Measurements from ENCODE around the gene COL5A2.

COL5A2 gene

DNA sequence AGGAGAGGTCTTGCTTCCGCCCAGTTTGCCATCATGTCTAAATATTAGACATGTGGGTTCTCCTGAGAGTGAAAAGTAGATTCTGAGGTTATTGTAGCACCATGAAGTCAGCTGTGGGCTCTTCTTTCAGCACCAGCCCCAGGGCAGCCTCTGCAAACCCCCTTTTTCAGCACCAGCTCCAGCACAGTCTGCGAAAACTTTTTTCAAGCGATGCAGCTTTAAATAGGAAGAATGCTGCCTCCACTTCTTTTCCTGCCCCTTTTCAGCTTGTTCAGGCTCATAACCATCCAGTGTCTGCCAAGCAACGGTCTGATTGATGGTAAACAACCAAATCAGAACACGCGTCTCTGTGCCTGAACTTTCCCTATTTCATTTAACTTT lies at the start of gene COL5A2:
Gene COL5A2 (minus strand): TSS at position 192 of the 381 bp plus-strand sequence. CDS start 157 bp downstream, at position 35.
- no peaks in the 10 kb centered on the region for H3K36me3 ChIP-seq (replicated peaks)
- no peaks in the 10 kb centered on the region for H3K27me3 ChIP-seq (replicated peaks)
- TF ChIP-seq, protein P1, sequence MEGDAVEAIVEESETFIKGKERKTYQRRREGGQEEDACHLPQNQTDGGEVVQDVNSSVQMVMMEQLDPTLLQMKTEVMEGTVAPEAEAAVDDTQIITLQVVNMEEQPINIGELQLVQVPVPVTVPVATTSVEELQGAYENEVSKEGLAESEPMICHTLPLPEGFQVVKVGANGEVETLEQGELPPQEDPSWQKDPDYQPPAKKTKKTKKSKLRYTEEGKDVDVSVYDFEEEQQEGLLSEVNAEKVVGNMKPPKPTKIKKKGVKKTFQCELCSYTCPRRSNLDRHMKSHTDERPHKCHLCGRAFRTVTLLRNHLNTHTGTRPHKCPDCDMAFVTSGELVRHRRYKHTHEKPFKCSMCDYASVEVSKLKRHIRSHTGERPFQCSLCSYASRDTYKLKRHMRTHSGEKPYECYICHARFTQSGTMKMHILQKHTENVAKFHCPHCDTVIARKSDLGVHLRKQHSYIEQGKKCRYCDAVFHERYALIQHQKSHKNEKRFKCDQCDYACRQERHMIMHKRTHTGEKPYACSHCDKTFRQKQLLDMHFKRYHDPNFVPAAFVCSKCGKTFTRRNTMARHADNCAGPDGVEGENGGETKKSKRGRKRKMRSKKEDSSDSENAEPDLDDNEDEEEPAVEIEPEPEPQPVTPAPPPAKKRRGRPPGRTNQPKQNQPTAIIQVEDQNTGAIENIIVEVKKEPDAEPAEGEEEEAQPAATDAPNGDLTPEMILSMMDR (IDR thresholded peaks at IDR 0.05; ENCODE audit: low read depth, low read length, missing control alignments), result no peak
- H3K4me3 ChIP-seq (ENCODE audit: low read depth, low read length), result peak within 1 kb of the TSS; percentile 88
- DNase-seq, result peak; percentile 94
- in situ Hi-C loops (cut with HindIII; ENCODE audit: low pct_ligation_motif_present, low sequenced_read_pairs), result no loop called here
- H3K27ac ChIP-seq, result peak within 1 kb of the TSS; percentile 73

DNA sequence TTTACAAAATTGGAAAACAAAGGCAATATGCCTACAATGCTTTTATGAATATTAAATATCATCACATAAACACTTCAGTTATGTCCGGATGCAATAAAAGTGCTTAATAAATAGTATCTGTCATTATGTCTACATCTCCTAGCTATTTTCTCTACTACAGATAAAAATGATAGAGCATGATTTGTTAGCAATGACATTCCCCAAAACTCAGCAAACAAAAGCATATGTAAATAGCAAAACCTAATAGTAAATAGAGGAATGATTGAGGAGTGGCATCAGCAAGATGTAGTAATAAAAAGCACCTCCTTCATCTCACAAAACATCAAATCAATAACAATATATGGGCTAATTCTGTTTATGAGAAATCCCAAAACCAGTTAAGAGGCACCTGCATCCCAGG lies 46.5 kb upstream of the COL5A2 start:
- Histone ChIP-seq H3K27me3 (replicated peaks) (no peaks in the 10 kb centered on the region), H3K27ac (no peak overlapping the region), H3K36me3 (replicated peaks) (no peaks in the 10 kb centered on the region), H3K4me3 (ENCODE audit: low read depth, low read length) (no peak overlapping the region)
- TF ChIP-seq, protein P1 (IDR thresholded peaks at IDR 0.05; ENCODE audit: low read depth, low read length, missing control alignments), result no peak
- DNase-seq, result no peak
- in situ Hi-C loops (cut with HindIII; ENCODE audit: low pct_ligation_motif_present, low sequenced_read_pairs), result no loop called here

DNA sequence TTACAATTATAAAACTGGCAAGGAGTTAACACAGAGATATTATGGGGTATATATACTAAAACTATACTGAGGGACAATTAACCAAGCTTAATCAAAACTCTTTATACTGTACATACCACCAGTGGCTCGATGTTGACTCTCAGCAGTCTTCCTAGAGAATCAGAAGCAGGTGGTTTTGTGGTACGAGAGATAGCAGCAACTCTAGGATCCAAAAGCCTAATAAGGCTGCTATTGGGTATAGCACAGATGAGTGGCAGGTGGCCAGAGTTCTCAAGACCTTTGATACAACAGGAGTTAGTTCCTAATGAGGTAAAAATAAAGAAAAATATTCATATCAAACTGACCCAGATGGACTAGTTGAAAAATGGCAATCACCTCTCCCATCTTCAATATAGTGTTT lies 45.5 kb upstream of the COL5A2 start:
- in situ Hi-C loops (cut with HindIII; ENCODE audit: low pct_ligation_motif_present, low sequenced_read_pairs), result no loop called here
- no peak for DNase-seq
- H3K27me3 ChIP-seq (replicated peaks), result no peaks in the 10 kb centered on the region
- no peaks in the 10 kb centered on the region for H3K36me3 ChIP-seq (replicated peaks)
- TF ChIP-seq, protein P1 (IDR thresholded peaks at IDR 0.05; ENCODE audit: low read depth, low read length, missing control alignments), result no peak
- H3K4me3 ChIP-seq (ENCODE audit: low read depth, low read length), result no peak overlapping the region
- H3K27ac ChIP-seq, result no peak overlapping the region

DNA sequence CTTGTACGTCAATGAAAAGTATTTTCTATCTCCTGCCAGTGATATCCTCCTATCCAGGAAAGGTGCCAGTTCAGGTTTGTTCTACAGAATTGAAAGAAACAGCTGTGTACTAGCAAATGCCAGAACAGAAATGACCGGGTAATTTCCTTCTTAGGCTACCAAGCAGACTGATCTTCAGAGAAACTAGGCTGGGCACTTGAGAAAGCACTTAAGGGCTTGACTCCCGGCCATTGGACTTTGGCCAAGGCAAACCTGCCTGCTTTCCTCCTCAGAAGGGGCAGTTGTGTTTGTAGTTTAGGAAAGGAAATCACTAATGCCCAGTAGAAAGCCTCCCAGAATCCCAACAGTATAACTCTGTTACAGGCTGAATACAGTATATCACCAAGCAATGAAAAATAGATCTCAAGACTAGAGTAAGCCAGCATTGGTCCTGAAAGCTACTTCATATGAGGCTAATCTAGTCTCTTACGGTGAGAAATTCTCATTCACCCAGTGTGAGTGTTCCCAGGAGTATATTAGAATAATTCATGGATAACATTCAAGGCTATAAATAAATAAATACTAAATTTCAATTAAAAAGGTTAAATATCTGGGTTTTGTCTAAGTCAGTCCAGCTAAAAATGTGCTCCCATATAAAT lies 43.0 kb upstream of the COL5A2 start:
- no peaks in the 10 kb centered on the region for H3K36me3 ChIP-seq (replicated peaks)
- TF ChIP-seq, protein P1 (IDR thresholded peaks at IDR 0.05; ENCODE audit: low read depth, low read length, missing control alignments), result no peak
- no peak for DNase-seq
- peak overlapping the region; percentile 38 for H3K27ac ChIP-seq
- no peaks in the 10 kb centered on the region for H3K27me3 ChIP-seq (replicated peaks)
- no peak overlapping the region for H3K4me3 ChIP-seq (ENCODE audit: low read depth, low read length)
- in situ Hi-C loops (cut with HindIII; ENCODE audit: low pct_ligation_motif_present, low sequenced_read_pairs), result no loop called here

DNA sequence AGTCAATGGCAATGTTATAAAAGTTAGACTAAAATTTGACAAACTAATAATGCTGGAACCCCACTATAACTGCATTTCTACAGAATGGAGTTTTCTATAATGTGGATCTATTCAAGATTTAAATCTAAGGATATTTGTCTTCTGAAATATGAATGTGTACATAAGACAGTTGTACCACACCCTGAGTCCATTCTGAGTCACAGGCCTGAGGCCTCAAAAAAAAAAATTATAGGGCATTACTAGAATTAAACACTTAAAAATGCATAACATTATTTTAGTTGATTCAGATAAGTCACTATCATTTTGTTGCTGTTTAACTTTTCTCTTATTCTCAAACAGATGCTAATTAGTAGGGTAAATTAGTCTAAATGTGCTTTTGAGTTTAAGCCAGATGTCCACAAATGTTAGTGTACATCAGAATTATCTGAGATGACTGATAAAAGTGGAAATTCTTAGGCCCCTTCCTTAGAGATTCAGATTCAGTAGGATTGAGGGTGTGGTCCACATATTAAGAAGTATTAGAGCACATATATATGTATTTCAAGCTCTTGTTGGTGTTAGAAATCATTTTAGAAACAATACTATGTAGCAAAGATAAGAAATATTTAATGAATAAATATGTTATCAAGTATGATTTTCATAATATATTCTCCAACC lies 42.4 kb upstream of the COL5A2 start:
- no peaks in the 10 kb centered on the region for H3K36me3 ChIP-seq (replicated peaks)
- DNase-seq, result no peak
- in situ Hi-C loops (cut with HindIII; ENCODE audit: low pct_ligation_motif_present, low sequenced_read_pairs), result no loop called here
- TF ChIP-seq, protein P1 (IDR thresholded peaks at IDR 0.05; ENCODE audit: low read depth, low read length, missing control alignments), result no peak
- H3K27ac ChIP-seq, result peak overlapping the region; percentile 38
- no peak overlapping the region for H3K4me3 ChIP-seq (ENCODE audit: low read depth, low read length)
- no peaks in the 10 kb centered on the region for H3K27me3 ChIP-seq (replicated peaks)

Measured in brain microvascular endothelial cell (primary cell).